Hematopoietic multipotent progenitor cell treated with erythropoietin and hydrocortisone succinate and interleukin-3 and kit ligand, for 4 days (in vitro differentiated cells): ENCODE results near the gene AKAP8L.

Source experiments
- DNase-seq: peaks from one replicate; pipeline ENCODE4 v3.0.0-alpha.2; 2015

The AKAP8L gene, protein sequence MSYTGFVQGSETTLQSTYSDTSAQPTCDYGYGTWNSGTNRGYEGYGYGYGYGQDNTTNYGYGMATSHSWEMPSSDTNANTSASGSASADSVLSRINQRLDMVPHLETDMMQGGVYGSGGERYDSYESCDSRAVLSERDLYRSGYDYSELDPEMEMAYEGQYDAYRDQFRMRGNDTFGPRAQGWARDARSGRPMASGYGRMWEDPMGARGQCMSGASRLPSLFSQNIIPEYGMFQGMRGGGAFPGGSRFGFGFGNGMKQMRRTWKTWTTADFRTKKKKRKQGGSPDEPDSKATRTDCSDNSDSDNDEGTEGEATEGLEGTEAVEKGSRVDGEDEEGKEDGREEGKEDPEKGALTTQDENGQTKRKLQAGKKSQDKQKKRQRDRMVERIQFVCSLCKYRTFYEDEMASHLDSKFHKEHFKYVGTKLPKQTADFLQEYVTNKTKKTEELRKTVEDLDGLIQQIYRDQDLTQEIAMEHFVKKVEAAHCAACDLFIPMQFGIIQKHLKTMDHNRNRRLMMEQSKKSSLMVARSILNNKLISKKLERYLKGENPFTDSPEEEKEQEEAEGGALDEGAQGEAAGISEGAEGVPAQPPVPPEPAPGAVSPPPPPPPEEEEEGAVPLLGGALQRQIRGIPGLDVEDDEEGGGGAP

DNA sequence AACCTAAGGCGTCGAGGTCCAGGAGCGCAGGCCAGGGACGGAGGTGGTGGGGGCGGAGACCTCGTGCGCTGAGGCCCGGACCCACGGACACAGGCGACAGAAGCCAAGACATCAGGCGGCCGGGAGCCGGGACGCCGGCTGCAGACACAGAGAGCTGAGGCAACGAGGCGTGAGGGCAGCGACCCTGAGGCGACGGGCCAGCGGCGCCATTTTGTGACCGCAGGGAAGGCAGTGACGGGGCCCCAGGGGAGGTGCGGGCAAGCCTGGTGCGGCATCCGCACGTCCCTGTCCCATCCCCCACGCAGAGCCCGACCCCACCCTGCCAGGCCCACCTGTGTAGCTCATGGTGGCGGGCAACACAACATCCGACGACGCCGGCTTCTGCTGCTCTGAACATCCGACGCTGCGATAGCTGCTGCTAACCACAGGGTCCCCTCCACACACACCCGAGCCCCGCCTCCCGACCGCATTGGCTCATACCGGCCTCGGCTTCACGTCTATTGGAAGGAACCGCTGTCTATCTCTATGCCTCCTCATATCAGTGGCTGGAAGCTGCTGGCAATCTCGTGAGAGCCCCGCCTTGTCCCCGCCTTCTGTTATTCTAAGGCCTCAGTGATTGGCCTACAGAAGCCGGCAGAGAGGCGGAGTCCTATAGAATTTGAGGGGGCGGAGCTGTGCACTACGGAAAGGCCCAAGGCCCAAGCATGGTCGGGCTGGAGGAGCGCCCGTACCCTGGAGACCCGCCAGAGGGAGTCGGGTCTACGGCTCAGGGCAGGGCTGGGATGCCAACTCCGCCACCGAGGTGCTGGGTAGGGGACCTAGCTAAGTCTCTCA, at the start of gene AKAP8L:
Gene AKAP8L, minus strand, starts transcription at position 410 of the 834 bp plus-strand sequence. Its CDS starts 65 bp downstream, at position 345.
- peak; percentile 100 for DNase-seq

DNA sequence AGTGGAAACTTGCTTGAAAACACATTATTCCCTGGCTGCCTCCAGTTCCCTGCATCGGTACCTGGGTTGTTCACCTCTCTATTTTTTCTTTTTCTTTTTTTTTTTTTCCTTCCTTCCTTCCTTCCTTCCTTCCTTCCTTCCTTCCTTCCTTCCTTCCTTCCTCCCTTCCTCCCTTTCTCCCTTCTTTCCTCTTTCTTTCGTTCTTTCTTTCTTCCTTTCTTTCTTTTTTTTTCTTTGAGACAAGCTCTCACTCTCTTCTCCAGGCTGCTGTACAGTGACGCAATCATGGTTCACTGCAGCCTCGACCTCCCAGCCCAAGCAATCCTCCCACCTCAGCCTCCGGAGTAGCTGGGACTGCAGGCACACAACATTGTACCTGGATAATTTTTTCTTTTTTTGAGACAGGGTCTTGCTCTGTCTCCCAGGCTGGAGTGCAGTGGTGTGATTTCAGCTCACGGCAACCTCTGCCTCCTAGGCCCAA, 49.0 kb upstream of the AKAP8L start:
- DNase-seq: no peak

DNA sequence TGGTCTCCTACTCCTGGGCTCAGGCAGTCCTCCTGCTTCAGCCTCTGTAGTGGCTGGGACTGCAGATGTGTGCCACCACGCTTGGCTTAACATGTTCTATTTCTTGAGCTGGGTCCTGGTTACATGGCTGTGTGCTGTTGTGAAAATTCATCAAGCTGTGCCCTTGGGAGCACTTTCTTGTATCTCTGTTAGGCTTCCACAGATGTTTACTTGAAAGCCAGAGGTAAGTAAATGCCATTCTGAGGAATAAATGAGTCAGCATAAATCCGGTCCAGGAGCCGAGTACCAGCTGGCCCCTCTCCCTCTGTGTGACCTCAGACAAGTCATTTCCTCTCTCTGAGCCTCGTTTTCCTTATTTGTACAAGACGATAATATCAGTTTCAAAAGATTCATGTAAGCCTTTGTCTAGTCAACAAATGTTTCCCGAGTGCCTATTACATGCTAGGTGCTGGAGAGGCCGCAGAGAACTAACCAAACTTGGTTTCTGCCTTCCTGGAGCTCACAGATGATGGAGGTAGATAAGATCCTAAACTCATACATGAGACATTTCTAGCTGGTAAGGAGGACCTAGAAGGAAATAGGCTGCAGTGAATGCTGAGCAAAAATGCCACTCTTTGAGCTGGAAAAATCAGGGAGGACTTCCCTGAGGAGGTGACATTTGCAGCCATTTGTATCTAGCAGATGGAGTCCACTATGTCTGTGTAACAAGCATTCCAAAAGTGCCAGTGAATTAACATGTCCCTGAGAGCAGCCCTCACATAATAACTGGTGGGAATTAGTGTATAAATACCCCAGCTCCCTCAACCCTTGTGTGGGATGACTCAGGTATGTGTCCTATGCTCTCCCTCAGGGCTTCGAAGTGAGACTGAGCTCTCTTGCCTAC, 48.3 kb upstream of the AKAP8L start:
- DNase-seq: peak; percentile 87

DNA sequence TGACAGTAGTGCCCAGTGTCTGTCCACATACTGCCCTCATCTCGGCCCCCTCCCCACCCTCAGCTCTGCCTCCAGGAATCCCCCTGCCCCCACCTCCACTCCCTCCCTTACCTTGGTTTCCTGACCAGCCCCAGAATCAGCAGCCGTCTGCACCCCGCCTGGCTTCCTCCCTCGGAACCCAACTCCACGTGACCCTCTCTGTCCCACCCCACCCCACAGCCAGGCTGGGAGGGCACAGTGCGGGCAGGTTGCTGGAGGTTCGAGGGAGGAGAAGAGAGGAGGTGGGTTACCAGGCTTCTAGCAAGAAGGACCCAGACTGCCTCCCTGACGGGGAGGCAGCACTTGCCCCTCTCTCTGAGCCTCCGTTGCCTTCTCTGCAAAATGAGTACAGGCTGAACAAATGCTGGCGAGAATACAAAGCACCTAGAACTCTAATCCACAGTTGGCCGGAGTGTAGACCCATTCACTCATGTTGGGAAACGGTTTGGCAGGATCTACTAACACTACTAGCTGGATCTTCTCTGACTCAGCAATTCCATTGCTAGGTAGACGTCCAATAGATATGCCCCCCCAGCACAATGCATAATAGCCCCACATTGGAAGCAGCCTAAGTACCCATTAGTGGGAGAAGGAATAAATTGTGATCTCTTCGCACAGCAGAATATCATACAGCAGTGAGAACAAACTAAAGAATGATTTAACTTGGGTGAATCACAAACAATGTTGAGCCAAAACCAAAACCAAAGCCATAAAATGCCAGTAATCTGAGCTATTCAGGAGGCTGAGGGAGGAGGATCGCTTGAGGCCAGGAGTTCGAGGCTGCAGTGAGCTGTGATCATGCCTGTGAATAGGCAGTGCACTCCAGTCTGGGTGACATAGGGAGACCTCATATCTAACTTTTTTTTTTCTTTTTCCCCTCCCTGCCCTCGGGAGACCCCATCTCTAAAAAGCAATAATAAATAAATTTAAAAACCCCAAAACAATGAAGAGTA, 45.9 kb upstream of the AKAP8L start, which contains the start of gene RASAL3:
Gene RASAL3, minus strand, starts transcription at position 151 of the 992 bp plus-strand sequence. CDS start 186 bp downstream, outside the sequence.
- peak; percentile 86 for DNase-seq

DNA sequence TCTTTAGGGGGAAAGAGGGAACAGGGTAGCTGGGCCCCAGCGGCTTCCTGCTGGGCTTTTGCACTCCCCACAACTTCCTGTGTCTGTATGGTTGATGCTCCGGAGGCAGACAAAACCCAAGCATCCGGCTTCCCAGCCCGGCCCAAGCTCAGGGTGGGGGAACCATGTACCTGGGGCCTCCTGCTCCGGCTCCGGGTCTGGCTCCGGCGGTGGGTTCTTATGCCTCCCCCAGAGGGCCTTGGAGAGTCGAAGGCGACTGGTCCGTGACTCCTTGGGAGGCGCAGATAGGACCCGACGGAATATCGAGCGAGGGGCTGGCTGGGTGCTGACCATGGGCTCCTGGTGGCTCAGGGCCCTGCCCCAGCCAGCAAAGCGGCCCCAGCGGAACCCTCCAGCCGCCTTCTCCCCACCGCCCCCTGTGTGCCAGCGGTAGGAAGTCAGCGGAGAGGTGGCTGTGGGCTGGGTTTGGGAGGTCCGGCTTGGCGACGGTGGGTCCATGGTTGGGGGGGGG, 45.1 kb upstream of the AKAP8L start:
- peak; percentile 89 for DNase-seq

DNA sequence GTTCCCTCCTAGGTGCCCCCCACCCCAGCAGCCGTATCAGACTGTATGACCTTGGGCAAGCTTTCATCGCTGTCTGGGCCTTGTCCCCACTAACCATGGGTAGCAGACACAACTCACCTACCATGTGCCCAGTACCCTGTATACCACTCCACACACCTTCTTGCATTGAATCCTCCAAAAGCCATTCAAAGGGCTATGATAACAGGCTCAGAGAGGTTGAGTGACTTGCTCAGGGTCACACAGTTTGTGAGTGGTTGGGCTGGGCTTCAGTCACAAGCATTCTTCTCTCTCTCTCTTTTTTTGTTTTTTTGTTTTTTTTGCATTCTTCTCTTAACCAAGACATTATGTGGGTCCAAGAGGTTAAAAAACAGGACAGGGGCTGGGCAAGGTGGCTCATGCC, 42.9 kb upstream of the AKAP8L start:
- no peak for DNase-seq

DNA sequence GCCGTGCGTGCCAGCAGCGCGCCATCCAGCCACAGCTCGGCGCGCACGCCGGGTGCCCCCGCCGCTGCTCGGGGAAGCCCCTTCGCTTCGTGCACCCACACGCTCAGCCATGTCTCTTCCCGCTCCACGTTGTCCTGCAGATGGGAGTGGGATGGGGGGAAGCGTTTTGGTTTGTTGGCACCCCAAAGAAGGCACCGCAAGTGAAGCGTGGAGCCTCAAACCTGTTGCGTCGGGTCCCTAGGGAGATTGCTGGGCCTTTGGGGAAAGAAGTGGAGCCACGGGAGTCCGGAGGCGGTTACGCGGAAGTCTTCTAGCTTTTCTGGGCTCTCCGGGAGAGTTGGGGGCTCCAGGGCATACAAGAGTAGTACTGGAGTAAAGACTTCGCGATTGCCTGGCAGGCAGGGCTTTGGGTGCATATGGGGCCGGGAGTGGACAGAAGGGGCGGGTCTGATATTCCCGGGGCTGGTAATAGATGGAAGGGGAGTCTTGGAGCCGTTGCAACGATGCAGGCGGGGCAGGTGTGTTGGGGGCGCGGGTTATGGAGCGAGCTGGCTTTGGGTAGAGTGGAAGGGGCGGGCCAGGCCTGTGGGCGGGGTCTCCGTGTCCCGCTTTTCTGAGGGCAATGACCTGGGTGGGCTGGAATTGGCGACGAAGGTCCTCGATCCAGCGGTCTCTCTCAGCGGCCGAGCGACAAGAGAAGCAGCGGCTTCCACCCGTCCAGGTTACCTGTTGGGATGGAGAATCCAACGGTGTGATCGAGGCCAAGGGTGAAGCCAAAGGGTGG, 39.1 kb upstream of the AKAP8L start:
- DNase-seq: no peak

DNA sequence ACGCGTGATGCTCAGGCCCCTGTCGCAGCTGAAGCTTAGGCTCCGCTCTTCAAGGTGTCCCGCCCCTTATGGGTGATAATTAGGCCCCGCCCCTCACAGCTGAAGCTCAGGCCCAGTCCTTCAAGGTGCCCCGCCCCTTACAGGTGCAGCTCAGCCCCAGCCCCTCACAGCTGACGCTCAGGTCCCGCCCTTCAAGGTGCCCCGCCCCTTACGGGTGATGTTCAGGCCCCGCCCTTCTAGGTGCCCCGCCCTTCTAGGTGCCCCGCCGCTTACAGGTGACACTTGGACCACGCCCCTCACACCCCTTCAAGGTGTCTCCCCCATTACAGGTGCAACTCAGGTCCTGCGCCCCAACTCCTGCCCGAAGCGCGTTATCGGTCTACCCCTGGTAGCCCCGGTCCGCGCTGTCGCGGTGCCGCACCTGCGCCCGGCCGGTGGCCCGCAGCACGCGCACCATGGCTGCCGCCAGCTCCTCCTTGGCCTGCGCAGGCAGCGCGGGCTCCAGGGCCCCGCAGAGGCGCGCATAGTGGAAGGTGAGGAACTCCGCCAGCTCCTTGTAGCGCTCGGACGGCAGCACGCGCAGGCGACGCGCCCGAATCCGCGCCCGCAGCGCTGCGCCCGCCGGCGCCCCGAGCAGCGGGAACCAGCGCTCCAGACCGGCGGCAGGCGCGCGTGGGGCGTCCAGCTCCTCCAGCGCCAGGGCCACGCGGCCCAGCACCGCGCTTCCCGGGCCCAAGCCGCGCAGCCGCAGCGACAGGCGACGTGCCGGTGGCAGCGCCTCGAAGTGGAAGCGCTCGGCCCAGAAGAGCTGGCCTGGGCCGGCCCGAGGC, 38.3 kb upstream of the AKAP8L start:
- peak; percentile 29 for DNase-seq

DNA sequence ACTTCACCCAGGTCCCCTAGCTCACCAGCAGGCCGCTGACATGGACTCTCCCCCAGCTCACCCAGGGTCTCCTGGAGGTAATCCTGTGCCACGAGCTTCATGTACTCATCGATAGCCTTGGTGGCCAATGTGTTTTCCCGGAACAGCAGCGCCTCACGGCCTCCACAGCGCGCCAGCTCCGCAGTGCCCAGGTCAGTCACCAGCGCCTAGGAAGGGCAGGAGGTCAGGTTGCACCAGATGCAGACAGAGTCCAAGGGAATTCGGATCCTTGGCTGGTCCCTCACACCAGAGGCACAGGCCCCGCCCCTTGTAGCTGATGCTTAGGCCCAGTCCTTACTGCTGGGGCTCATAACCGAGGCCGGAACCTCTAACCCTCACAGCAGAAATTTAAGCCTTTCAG, 37.7 kb upstream of the AKAP8L start:
- no peak for DNase-seq

DNA sequence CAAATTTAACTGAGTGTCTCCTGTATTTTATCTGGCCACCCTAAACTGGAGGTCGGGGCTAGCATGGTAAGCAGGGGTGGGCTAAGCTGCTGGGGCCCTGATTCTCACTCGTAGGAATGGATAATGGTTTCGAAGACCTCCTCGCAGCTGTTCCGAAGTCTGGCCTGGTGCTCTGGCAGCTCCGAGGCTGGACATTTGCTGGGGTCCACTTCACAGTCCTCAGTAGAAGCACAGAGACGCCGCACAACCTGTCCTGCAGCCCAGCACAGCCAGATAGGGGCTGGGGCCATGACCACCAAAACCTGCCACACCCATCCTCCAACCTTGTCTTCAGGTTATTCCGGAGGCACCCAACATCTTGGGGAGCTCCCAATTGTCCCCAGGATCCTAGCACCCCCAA, 37.2 kb upstream of the AKAP8L start:
- no peak for DNase-seq

DNA sequence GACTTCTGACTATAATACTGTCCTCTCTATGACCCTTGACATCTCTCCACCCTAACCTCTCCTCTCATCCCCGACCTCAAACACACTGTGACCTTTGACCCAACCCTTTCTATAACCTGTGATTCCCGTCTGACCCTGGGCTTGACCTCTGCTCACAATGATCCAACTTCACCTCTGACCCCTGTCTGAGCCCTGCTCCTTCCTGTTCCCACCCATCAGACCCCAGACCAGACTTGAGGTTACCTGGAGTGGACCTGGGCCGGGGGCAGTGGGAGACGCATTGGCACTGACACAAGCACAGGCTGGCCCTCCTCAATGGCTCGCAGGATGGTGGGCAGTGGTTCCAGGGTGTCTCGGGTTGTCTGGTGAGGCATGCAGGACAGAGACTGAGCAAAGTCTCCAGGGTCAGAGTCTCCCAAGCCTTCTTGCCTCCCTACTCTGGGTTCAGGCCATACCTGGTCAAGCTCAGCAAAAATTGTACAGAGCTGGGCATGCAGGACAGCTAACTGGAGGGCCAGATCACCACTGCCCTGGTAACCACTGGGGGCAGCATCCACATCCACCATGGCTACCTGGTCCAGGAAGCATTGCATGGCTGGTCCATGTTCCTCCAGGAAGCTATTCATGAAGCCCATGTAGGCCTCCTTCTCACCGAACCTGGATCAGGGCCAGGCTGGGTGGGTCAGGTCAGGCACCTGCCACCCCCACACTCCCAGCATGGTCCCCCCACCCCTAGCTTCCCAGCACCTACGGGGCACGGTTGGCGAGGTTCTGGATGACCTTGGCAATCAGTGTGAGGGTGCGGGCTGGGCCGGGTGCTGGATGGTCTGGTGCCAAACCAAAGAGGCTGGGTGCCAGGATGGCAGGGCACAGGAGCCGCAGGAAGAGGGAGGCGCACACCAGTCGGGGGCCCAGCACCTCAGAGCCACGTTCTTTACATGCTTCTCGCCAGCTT, 35.4 kb upstream of the AKAP8L start:
- DNase-seq: no peak

DNA sequence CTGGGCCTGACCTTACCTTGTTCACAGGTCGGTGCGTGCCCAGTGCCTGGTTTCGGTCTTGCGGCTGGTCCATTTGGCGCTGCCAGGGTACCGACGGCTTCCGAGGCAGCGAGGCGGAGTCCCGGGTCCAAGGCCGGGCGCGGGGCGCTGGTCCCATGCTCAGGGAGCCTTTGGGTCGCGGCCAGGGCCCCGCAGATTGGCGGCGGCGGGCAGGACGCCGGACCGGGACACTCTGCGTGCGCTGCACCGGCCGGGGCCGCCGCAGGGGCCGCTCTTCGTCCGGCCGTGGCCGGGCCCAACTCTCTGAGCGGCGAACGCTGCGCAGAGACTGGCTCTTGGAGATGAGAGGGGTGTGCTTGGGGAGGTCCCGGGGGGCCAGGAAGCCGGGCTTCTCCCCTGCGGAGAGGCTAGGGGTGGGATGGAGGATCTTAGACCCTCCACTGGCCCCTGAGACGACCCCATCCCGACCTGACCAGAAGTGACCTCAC, 34.3 kb upstream of the AKAP8L start:
- no peak for DNase-seq

DNA sequence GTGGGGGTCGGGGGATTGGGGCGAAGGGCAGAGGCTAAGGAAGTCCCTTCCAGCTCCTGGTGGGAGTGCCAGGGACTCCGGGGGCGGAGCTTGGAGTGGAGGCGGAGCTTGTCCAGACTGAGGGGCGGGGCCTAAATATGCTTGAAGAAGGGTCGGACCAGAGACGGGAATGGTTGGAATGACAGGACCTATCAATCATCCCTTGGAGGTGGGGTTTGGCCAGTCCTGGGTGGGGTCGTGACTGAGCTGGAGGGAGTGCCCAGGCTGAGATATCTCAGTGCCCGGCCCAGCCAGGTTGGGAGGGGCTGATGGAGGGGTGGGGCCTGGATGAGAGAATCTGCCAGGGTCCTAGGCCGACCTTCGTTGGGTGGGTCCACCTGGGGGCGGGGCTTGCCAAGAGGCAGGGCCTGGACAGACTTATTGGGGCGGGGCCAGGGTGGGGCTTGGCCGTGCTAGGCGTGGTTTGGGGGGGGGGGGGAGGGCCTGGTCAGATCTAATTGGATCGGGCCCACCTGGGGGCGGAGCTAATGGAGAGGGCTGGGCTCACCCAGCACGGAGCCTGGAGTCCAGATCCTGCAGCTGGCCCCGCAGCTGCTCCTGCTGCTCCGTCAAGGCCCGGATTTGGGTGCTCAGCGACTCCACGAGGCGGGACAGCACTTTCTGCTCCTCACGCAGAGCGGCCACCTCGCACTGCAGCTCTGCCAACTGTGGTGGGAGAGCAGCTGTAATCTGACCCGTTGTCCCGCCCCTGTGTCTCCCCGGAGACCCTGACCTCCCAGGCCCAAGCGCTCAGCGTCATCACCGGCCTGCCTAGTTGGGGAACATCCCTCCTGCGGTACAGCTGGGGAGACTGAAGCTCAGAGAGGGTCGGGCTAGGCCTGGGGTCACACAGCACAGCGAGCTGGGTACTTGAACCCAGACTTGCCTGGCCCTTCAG, 33.6 kb upstream of the AKAP8L start:
- peak; percentile 84 for DNase-seq

DNA sequence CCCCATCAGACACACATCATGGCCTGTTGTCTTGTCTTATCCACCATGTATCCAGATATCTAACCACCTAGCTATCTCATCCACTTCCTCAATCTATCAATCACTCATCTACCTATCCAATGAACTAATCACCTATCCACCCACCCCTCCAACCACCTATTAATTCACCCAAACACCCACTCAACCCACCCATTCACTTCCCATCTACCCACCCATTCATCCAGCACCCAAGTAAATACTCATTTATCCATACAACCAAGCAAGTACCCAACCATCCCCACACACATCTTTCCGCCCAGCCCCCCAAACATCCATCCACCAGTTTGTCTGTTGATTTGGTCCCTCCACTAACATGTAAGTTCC, 31.7 kb upstream of the AKAP8L start:
- no peak for DNase-seq

DNA sequence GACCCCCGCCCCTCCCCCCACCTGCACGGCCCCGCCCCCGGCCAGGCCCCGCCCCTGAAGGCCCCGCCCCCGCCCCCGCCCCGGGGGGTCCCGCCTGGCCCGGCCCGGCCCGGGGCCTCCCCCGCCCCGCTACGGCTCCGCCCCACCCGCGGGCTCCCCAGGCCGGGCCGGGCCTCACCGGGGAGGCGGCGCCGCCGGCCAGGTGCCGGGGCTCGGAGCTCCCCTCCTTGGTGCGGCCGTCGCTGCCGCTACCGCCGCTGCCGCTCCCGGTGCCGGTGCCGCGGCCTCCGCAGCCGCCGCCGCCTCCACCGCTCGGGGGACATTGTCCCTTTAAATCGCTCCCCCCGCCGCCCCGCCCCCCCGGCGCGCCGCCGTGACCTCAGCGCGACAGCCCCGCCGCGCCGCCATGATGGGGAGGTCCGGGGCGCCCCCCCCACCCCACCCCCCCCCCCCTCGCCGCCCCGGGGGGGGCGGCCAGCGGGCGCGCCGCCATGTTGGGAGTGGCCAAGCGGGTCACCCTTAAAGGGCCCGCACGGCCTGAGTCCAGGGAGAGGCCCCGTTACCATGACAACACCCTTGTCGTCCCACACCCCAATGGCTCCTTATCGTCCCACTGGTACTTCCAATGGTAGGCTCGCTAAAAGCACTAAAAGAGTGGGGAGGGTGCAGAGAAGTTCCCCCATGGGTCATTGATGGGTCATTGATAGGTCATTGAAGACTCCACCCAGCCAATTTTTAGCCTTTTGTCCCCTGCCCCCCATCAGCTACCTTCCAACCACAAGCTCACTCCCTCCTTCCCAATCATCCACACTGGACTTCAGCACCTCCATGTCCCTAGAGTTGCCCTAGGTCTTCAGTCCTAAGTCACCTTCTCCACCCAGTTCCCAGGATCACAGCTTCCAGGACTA, 31.1 kb upstream of the AKAP8L start, which contains the start of gene WIZ:
Gene WIZ, minus strand, starts transcription at position 337 of the 908 bp plus-strand sequence. CDS start 1,649 bp downstream, outside the sequence.
- DNase-seq: peak; percentile 87
